Glomerular endothelial cell (primary cell): ENCODE measurements around the gene GDF7. TPM values are rescaled to one million over a fixed set of nuclear protein-coding genes. Genes with fewer than 3 reads are reported as not detected.

Experiments used
- DNase-seq: peaks from one replicate; pipeline ENCODE4 v3.0.0-alpha.2; 2011; ENCODE audit warnings: low read depth, low spot score; ENCODE audit errors: extremely low read depth
- total RNA-seq: library from RNA; depleted of rRNA; stranded (reverse); fragments of >200 nt; gene quantifications from 2 replicates; pipeline ENCODE4 v1.2.3, GENCODE V29; 2015

GDF7 gene
- total RNA-seq = 0.73 and 9.5 TPM in 2 replicates

DNA sequence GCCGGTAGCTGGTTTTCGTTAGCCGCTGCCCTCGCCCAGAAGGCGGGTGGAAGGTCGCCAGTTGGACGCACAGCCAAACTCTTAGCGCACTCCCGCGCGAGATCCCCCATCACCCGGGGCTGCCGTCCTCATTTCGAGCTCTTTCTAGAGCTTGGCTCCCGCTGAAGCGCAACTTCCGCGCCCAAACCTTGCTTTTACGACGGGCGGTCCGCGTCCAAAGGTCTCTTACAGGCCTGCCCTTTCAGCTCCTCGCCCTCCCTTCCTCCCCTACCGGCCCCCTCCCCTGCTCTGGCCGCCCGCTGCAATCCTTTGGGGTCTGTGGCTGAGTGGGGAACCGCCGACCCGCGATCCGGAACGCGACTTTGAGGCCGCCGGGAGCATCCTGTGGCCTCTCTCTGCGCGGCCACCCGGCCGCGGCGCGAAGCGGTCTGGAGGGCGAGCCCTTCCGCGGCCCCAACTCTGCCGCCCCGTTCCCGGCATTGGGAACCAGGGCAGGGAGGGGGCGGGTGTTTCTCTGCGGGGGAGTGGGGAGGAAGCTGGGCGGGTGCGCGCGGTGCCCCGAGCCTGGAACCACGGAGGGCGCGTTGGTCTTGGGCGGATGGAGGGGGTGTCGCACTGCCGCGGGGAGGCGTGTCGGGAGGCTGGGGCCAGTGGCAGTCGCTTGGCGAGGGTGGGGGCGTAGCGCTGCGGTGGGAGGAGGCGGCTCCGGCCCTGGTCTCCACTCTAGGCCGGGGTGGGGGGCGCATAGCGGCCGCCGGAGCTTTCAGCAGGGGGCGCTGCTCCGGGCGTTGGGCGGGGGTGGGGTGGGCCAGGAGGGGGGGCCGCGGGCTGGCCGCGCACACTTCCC, at the start of gene GDF7:
GDF7 (plus strand) TSS at position 841 of the 847 bp plus-strand sequence. CDS start 96 bp downstream, outside the sequence.
- no peak for DNase-seq

DNA sequence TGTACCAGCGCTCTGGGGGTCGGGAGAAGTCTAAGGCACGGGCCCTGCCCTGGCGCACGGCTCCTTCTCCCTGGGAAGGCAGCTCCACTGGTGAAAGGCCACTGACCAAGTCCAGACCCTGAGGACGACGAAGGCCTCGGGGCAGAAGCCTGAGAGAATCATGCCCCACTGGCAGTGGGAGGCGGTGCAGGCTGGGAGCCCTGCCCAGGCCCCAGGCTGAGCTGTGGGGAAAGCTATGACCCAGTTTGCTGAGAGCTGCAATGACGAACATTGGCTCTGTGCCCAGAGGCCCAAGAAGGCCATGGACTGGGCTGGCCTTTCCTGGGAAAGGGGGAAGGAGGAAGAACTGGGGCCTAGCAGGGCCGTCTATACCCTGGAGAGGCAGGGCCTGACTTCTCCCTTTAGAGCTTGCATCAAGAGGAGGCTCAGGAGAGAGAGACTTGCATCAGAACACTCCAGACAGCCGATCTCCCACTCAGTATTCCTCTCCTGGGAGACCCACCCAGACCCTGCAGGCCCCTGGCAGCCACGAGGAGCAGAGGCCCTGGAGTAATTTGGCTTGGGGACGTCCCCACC, 49.0 kb upstream of the GDF7 start:
- DNase-seq = peak; percentile 94

- no peak for DNase-seq
These were observed 48.5 kb upstream of the GDF7 start for GRCh38 chr2:20618468-20618885.

GRCh38 chr2:20618886-20619521, 47.9 kb upstream of the GDF7 start:
- DNase-seq = no peak

GRCh38 chr2:20619624-20620024, 47.3 kb upstream of the GDF7 start:
- no peak for DNase-seq

- DNase-seq = no peak
These were observed 46.7 kb upstream of the GDF7 start for GRCh38 chr2:20620271-20620681.

- DNase-seq = no peak
These were observed 46.1 kb upstream of the GDF7 start for GRCh38 chr2:20620696-20621365.

GRCh38 chr2:20621366-20622295, 45.3 kb upstream of the GDF7 start:
- no peak for DNase-seq

DNA sequence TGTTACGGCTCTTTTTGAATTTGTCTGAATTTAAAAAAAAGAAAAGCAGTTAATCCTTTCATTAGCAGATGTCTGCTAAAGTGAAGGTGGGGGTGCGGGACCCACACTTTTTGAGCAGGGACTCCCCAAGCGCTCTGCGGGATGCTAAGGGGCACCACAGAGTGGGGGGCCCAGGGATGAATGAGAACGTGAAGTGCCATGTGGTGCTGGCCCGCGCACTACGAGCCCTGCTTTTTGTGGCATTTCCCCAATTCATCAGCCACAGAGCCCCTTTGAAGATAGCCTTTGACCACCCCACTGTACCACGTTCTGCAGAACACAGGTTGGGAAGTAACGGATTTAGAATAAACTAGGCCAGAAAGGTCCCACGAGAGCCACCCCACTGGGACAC, 44.7 kb upstream of the GDF7 start:
- DNase-seq = no peak

- no peak for DNase-seq
These were observed 44.2 kb upstream of the GDF7 start for GRCh38 chr2:20622731-20623130.

DNA sequence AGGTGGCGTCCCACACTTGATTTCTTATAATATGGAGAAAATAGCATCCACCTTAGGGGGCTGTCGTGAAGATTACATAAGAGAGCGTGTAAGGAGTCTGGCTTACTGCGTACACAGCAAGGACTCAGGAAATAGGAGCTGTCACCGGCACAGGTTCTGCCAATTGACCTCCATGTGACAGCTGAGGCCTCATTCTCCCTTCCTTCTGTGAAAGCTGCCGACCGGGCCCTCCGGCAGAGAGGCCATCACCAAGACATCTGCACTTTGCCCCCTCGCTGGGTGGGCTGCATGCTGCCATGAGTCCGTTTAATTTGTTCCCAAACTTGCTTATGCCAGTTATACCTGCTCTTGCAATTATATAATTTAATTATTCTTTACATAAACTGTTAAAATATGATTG, 43.7 kb upstream of the GDF7 start:
- no peak for DNase-seq

- no peak for DNase-seq
These were observed 43.2 kb upstream of the GDF7 start for GRCh38 chr2:20623741-20624155.

DNA sequence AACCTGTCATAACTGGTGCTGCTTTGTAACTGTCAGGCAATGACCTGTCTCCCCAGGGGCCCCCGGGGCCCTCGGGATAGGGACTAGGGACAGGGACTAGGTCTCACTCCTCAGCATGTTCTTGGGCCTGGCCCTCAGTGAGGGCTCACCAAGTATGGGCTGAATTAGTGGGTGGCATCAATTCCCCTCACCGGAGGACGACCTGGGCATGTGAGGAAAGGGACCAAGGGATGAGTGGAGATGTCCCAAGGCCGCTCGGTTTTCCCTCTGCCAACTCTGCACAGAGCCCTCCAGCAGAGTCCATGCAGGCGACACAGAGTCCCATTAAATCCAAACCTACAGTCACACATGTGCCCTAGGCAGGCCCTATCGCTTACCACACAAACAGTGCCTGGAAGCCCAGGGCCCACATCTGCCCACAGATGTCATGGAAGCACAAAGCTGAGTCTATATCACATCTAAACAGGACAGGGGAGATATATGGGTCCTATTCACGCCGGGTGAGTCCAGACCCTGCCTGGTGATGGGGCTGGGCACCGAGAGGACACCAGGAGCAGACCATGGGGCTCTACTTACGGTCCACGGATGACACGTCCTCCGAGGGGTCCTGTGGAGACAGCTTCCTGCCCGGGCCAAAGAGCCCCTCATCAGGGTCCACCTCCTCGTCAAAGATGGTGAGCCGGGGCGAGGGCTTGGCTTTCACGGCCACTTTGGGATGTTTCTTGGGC, 42.6 kb upstream of the GDF7 start:
- no peak for DNase-seq

GRCh38 chr2:20624884-20625485, 42.0 kb upstream of the GDF7 start:
- no peak for DNase-seq

GRCh38 chr2:20625491-20626391, 41.2 kb upstream of the GDF7 start:
- no peak for DNase-seq

GRCh38 chr2:20626392-20626697, 40.6 kb upstream of the GDF7 start:
- DNase-seq = no peak

DNA sequence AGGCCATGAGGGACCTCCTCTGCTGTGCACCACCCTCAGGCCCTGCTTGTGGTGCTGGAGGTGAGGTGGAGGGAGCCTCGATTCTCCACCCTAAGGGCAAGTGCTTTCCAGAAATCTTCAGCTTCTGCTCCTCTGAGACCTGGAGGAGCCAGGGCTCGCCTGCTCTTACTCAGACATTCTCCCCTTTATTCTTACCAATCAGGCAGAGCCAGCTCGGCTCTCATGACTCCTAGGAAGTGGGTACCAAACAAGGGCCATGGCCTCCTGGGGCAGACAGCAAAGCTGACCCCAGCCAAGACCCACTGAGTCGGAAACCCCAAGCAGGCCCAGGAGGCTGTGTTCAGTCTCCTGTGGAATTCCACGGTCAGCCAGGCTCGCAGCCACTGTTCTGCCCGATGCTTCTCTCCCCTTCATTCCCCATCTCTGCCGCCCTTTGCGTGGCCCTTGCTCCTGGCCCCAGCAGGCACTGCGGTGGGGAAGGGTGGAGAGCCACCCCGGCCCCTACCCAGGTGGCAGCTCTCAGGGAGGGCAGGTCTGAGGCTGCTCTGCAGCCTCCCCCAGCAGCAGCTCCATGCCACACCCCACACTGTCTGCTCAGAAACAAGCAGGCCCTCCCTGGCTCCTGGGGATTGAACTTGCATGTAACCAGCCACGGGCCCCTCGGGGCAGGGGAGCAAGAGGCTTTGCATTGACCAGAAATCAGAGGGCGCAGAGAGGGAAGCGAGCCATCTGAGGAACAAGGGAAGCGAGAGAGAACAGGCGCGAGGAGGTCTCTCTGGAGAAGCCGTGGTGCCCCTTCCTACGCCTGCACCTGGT, 40.0 kb upstream of the GDF7 start:
- DNase-seq = no peak
